ENCODE results near the gene MTX1. TPM values are rescaled to one million over a fixed set of nuclear protein-coding genes. Genes with fewer than 3 reads are reported as not detected.
A peak's percentile ranks its signal among the peaks of the same experiment; 100 is the strongest.
"Not testable (repeated sequence)": the region's sequence is repeated elsewhere in the genome, so short reads cannot be mapped to it uniquely, and the experiment has no call there.

Gene MTX1
- total RNA-seq, 6 experiments from 2014 or later: 49.8 to 55.4 (median 51.5) TPM

GRCh38 chr1:155226910-155227260 lies 18.4 kb downstream of the MTX1 start:
- Mint-ChIP-seq H3K9me3 (no peaks in the 10 kb centered on the region), H3K27me3 (ENCODE audit: insufficient read depth) (peaks cover 10% of the 10 kb centered on the region), H3K27ac (peak overlapping the region; percentile 86), H3K4me1 (ENCODE audit: low read depth) (peaks cover 52% of the 10 kb centered on the region), H3K4me3 (peak overlapping the region; percentile 91), H3K36me3 (ENCODE audit: low read depth) (no peaks in the 10 kb centered on the region; the same call in 1 of the 2 replicates)
- peak; percentile 51 for TF ChIP-seq CTCF (IDR thresholded peaks at IDR 0.05)
- peak; percentile 44 for DNase-seq

GRCh38 chr1:155227261-155228095 lies 19.0 kb downstream of the MTX1 start:
- H3K27me3 Mint-ChIP-seq (ENCODE audit: insufficient read depth): peaks cover 10% of the 10 kb centered on the region
- H3K4me3 Mint-ChIP-seq: peak overlapping the region; percentile 91
- H3K27ac Mint-ChIP-seq: peak overlapping the region; percentile 86
- H3K36me3 Mint-ChIP-seq (ENCODE audit: low read depth): no peaks in the 10 kb centered on the region; the same call in 1 of the 2 replicates
- H3K4me1 Mint-ChIP-seq (ENCODE audit: low read depth): peaks cover 58% of the 10 kb centered on the region
- TF ChIP-seq CTCF (IDR thresholded peaks at IDR 0.05): no peak
- no peaks in the 10 kb centered on the region for H3K9me3 Mint-ChIP-seq
- DNase-seq: peak; percentile 98

- TF ChIP-seq CTCF (IDR thresholded peaks at IDR 0.05): no peak
- H3K36me3 Mint-ChIP-seq (ENCODE audit: low read depth): no peaks in the 10 kb centered on the region; the same call in 1 of the 2 replicates
- peak overlapping the region; percentile 91 for H3K4me3 Mint-ChIP-seq
- H3K27ac Mint-ChIP-seq: peak overlapping the region; percentile 86
- no peaks in the 10 kb centered on the region for H3K9me3 Mint-ChIP-seq
- H3K4me1 Mint-ChIP-seq (ENCODE audit: low read depth): peaks cover 60% of the 10 kb centered on the region
- peaks cover 10% of the 10 kb centered on the region for H3K27me3 Mint-ChIP-seq (ENCODE audit: insufficient read depth)
- peak; percentile 27 for DNase-seq
Measured at GRCh38 chr1:155228096-155228427, 19.6 kb downstream of the MTX1 start.

- Mint-ChIP-seq H3K27me3 (ENCODE audit: insufficient read depth) (peaks cover 10% of the 10 kb centered on the region), H3K4me1 (ENCODE audit: low read depth) (peaks cover 35% of the 10 kb centered on the region), H3K27ac (peak overlapping the region; percentile 12; the same call in 1 of the 2 replicates)
- not testable (repeated sequence) for H3K4me3 Mint-ChIP-seq; DNase-seq; H3K9me3 Mint-ChIP-seq; H3K36me3 Mint-ChIP-seq (ENCODE audit: low read depth)
Measured at GRCh38 chr1:155231302-155231701, 22.8 kb downstream of the MTX1 start.

DNA sequence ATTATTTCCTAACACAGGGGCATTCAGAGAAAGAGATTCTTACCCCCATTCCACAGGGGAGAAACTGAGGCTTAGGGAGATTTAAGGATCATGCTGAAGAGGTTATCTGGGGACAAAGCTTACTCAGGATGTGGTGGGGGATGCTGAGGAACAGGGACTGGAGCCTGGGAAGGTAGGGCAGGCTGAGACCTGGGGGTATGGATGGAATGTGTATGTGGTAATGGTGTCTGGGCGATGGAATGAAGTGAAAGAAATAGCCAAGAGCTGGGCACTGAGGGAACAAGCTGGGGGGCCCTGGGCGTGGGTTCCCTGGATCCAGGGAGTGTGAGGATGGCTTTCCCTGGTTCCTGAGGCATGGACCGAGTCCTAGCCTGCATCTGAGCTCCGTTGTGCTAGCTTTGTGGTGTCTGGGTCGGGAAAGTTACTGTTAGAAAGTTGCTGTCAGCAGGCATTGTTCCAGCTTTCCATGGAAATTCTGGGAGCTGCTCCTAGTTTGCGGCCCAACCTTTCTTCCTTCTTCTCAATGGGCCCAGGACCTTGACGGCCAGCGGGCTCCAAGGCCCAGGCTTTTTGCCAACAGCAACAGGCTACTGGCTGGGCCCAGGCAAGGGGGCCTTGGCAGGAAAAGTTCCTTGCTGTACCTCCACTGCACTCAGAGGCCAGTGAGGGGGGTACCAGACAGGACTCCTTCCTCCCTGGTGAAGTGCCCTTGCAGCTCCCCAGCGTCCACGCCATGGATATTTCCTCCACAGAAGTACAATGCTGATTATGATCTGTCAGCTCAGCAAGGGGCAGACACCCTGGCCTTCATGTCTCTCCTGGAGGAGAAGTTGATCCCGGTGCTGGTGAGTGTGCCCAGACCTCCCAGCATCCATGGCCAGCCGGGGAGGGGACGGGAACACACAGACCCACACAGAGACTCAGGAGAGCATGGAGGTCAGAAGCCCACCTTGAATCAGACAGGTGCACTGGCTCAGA lies 23.8 kb downstream of the MTX1 start:
- not testable (repeated sequence) for DNase-seq; H3K4me3 Mint-ChIP-seq; H3K27me3 Mint-ChIP-seq (ENCODE audit: insufficient read depth); H3K9me3 Mint-ChIP-seq; H3K36me3 Mint-ChIP-seq (ENCODE audit: low read depth)
- H3K27ac Mint-ChIP-seq: peak overlapping the region; percentile 21
- H3K4me1 Mint-ChIP-seq (ENCODE audit: low read depth): peaks cover 28% of the 10 kb centered on the region

- DNase-seq; H3K27me3 Mint-ChIP-seq (ENCODE audit: insufficient read depth); H3K27ac Mint-ChIP-seq; H3K9me3 Mint-ChIP-seq; H3K36me3 Mint-ChIP-seq (ENCODE audit: low read depth); H3K4me3 Mint-ChIP-seq: not testable (repeated sequence)
- peaks cover 18% of the 10 kb centered on the region for H3K4me1 Mint-ChIP-seq (ENCODE audit: low read depth)
Measured at GRCh38 chr1:155233502-155233901, 25.0 kb downstream of the MTX1 start.

GRCh38 chr1:155235375-155235774 lies 26.9 kb downstream of the MTX1 start:
- H3K4me3 Mint-ChIP-seq; DNase-seq; H3K27me3 Mint-ChIP-seq (ENCODE audit: insufficient read depth); H3K36me3 Mint-ChIP-seq (ENCODE audit: low read depth); H3K27ac Mint-ChIP-seq; H3K9me3 Mint-ChIP-seq: not testable (repeated sequence)
- H3K4me1 Mint-ChIP-seq (ENCODE audit: low read depth): peaks cover 15% of the 10 kb centered on the region

Measured in HFFc6 (cell line).